ENCODE data around the gene NFAM1.
A peak's percentile ranks its signal among the peaks of the same experiment; 100 is the strongest.

NFAM1 gene

DNA sequence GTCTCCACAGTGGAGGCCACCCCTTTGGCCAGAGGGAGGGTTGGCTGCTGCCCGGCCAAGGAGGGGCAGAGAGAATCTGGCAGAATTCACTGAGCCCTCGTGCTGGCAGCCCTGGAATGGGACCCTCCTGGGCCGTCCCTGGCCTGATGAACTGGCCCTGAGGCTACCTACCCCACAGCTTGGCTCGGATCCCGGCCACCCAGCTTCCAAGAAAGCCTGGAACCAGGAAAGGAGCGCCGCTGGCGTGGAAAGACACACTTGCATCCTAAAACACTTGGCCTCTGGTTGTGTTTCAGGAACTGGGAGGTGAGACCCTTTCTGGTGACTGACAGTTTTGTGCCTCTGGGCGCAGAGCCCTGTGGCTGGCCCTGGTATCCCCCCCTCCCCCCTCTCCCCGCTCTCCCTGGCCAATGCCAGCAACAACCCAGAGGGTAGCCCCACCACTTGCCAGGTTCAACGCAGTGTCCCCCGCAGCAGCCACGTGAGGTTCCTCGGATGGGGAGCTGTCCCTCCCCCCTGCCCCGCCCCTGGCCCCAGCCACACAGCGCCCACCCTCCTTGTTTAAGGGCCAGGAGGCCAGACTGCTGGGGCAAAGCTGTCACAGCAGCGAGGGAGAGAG, 693 bp downstream of the NFAM1 start:
- Histone ChIP-seq H3K27me3 (ENCODE audit: control insufficient read depth in 1 of 2, insufficient read depth in 2 of 2, low read length in 2 of 2) (no peaks in the 10 kb centered on the region), H3K4me1 (ENCODE audit: control insufficient read depth in 1 of 2, insufficient read depth in 2 of 2, low read length in 2 of 2) (peaks cover 0 to 3% of the 10 kb centered on the region in 2 donors), H3K27ac (ENCODE audit: low read depth, low read length) (no peak overlapping the region)

DNA sequence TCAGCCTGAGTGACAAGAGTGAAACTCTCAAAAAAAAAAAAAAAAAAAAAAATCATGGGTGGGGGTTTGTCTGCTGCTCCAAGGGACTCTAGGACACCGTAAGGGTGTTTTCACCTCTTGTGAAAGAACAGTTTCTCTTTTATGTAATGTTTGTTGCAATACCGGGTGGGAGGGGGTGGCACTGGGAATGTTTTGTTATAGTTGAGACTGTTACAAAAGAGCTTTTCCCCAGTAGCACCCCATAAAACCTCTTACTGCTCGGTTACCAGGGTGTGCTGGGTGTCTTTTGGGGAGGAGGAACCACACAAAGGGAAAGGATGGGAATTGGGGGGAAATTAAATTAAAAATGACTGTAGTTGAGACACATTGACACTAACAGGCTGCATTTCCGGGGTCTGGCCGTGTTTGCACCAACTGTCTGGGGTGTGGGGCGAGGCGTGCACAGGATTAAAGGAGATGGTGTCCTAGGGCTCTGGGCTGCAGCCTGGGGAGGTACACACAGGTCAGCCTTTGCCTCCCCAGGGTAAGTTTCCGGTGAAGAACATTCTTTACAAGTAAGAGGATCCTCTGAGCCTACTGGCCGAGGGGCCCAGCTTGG, 1.6 kb downstream of the NFAM1 start:
- no peak overlapping the region for H3K27ac ChIP-seq (ENCODE audit: low read depth, low read length)
- no peaks in the 10 kb centered on the region for H3K27me3 ChIP-seq (ENCODE audit: control insufficient read depth in 1 of 2, insufficient read depth in 2 of 2, low read length in 2 of 2)
- H3K9ac ChIP-seq (ENCODE audit: low read depth in 1 of 2, low read length in 2 of 2) = no peak overlapping the region
- no peaks in the 10 kb centered on the region for H3K9me3 ChIP-seq (ENCODE audit: control insufficient read depth in 1 of 2, low read length in 2 of 2)
- H3K36me3 ChIP-seq (ENCODE audit: control insufficient read depth in 1 of 2, insufficient read depth in 2 of 2, low read length in 2 of 2) = no peaks in the 10 kb centered on the region
- H3K4me3 ChIP-seq (ENCODE audit: low read depth in 1 of 2, low read length in 2 of 2) = no peak overlapping the region
- peaks cover 0 to 3% of the 10 kb centered on the region in 2 donors for H3K4me1 ChIP-seq (ENCODE audit: control insufficient read depth in 1 of 2, insufficient read depth in 2 of 2, low read length in 2 of 2)

More for the DNA sequence above, 693 bp downstream of the NFAM1 start:
- peak overlapping the region in 1 of 2 donors; percentile 40 for H3K4me3 ChIP-seq (ENCODE audit: low read depth in 1 of 2, low read length in 2 of 2)
- no peak overlapping the region for H3K9ac ChIP-seq (ENCODE audit: low read depth in 1 of 2, low read length in 2 of 2)
- H3K36me3 ChIP-seq (ENCODE audit: control insufficient read depth in 1 of 2, insufficient read depth in 2 of 2, low read length in 2 of 2) = no peaks in the 10 kb centered on the region
- no peaks in the 10 kb centered on the region for H3K9me3 ChIP-seq (ENCODE audit: control insufficient read depth in 1 of 2, low read length in 2 of 2)

DNA sequence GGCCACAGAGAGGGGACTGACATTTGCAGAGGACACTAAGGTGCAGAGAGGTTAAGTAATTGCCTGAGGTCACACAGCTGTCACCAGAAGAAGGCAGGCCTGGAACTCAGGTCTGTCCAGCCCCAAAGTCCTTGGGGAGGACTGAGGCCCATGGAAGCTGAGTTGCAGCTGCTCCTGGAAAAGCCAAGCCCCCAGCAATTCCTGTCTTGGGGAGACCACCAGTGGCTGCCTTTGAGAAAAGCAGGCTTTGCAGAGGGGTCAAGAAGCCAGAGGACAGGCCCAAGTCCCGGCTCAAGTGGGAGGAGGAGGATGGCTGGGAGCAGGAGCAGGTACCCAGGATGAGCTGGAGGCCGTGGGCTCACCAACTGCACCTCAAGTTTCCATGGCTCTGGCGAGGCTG, 3.4 kb downstream of the NFAM1 start:
- Histone ChIP-seq H3K27me3 (ENCODE audit: control insufficient read depth in 1 of 2, insufficient read depth in 2 of 2, low read length in 2 of 2) (no peaks in the 10 kb centered on the region), H3K9me3 (ENCODE audit: control insufficient read depth in 1 of 2, low read length in 2 of 2) (no peaks in the 10 kb centered on the region), H3K4me3 (ENCODE audit: low read depth in 1 of 2, low read length in 2 of 2) (no peak overlapping the region), H3K4me1 (ENCODE audit: control insufficient read depth in 1 of 2, insufficient read depth in 2 of 2, low read length in 2 of 2) (peaks cover 0 to 3% of the 10 kb centered on the region in 2 donors), H3K27ac (ENCODE audit: low read depth, low read length) (no peak overlapping the region), H3K36me3 (ENCODE audit: control insufficient read depth in 1 of 2, insufficient read depth in 2 of 2, low read length in 2 of 2) (no peaks in the 10 kb centered on the region), H3K9ac (ENCODE audit: low read depth in 1 of 2, low read length in 2 of 2) (no peak overlapping the region)

DNA sequence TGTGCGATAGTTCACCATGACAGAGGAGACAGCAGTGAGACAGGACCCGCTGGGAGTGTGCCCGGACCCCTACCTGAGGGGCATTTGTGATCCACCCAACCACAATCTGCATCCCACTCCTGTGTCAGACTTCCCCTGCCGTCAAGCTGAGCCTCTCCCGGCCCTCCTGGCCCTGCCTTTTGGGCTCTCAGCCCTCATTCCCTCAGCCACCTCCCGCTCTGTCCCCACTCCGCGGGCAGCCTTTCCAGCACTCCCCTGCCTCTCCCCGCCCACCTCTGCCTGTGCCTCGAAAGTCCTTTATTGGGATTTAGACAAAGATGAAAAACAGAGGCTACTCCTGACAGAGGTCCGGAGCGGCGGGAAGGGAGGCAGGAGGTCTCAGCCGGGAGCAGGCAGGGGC, 4.2 kb downstream of the NFAM1 start:
- no peak overlapping the region for H3K27ac ChIP-seq (ENCODE audit: low read depth, low read length)
- H3K9ac ChIP-seq (ENCODE audit: low read depth in 1 of 2, low read length in 2 of 2) = no peak overlapping the region
- H3K36me3 ChIP-seq (ENCODE audit: control insufficient read depth in 1 of 2, insufficient read depth in 2 of 2, low read length in 2 of 2) = no peaks in the 10 kb centered on the region
- no peaks in the 10 kb centered on the region for H3K9me3 ChIP-seq (ENCODE audit: control insufficient read depth in 1 of 2, low read length in 2 of 2)
- H3K4me3 ChIP-seq (ENCODE audit: low read depth in 1 of 2, low read length in 2 of 2) = no peak overlapping the region
- no peaks in the 10 kb centered on the region for H3K27me3 ChIP-seq (ENCODE audit: control insufficient read depth in 1 of 2, insufficient read depth in 2 of 2, low read length in 2 of 2)
- peaks cover 0 to 3% of the 10 kb centered on the region in 2 donors for H3K4me1 ChIP-seq (ENCODE audit: control insufficient read depth in 1 of 2, insufficient read depth in 2 of 2, low read length in 2 of 2)

DNA sequence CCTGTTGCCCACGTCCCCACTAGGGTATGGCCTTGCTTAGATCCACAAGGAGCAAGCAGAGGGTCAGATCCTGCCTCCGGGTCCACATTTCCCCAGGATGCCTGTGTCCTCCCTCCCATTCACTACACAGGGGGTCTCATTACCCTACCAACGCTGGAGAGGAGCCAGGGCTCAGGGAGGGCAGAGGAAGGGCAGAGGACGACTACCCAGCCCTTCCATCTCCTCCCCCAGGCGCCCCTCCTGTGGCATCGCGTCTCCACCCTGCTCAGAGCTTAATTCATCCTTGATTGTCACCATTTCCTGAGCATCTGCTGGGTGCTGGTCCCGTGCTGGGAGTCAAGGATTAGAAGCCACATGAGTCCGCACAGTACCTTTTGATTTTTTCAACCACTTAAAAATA, 5.0 kb downstream of the NFAM1 start:
- no peak overlapping the region for H3K9ac ChIP-seq (ENCODE audit: low read depth in 1 of 2, low read length in 2 of 2)
- H3K9me3 ChIP-seq (ENCODE audit: control insufficient read depth in 1 of 2, low read length in 2 of 2) = no peaks in the 10 kb centered on the region
- no peaks in the 10 kb centered on the region for H3K27me3 ChIP-seq (ENCODE audit: control insufficient read depth in 1 of 2, insufficient read depth in 2 of 2, low read length in 2 of 2)
- no peaks in the 10 kb centered on the region for H3K4me1 ChIP-seq (ENCODE audit: control insufficient read depth in 1 of 2, insufficient read depth in 2 of 2, low read length in 2 of 2)
- H3K36me3 ChIP-seq (ENCODE audit: control insufficient read depth in 1 of 2, insufficient read depth in 2 of 2, low read length in 2 of 2) = no peaks in the 10 kb centered on the region
- no peak overlapping the region for H3K27ac ChIP-seq (ENCODE audit: low read depth, low read length)
- H3K4me3 ChIP-seq (ENCODE audit: low read depth in 1 of 2, low read length in 2 of 2) = no peak overlapping the region

DNA sequence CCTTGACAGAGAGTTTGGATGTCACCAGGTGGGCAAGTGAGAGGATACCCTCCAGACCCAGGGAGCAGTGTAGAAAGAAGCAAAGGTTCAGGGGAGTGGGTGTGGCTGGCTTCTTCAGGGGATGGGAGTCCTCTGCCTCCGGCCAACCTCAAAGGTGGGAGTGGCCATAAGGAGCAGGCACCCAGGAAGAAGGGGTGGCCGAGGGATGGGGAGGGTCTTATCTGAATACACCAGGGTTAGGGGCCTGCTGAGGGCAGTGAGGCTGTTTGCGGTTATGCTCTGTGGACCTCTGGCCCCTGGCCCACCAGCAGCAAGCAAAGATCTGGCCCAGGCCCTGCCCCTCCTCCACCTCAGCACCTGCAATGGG, 6.2 kb downstream of the NFAM1 start:
- no peak overlapping the region for H3K4me3 ChIP-seq (ENCODE audit: low read depth in 1 of 2, low read length in 2 of 2)
- no peaks in the 10 kb centered on the region for H3K27me3 ChIP-seq (ENCODE audit: control insufficient read depth in 1 of 2, insufficient read depth in 2 of 2, low read length in 2 of 2)
- H3K9ac ChIP-seq (ENCODE audit: low read depth in 1 of 2, low read length in 2 of 2) = no peak overlapping the region
- H3K27ac ChIP-seq (ENCODE audit: low read depth, low read length) = no peak overlapping the region
- H3K36me3 ChIP-seq (ENCODE audit: control insufficient read depth in 1 of 2, insufficient read depth in 2 of 2, low read length in 2 of 2) = no peaks in the 10 kb centered on the region
- H3K9me3 ChIP-seq (ENCODE audit: control insufficient read depth in 1 of 2, low read length in 2 of 2) = no peaks in the 10 kb centered on the region
- H3K4me1 ChIP-seq (ENCODE audit: control insufficient read depth in 1 of 2, insufficient read depth in 2 of 2, low read length in 2 of 2) = no peaks in the 10 kb centered on the region

DNA sequence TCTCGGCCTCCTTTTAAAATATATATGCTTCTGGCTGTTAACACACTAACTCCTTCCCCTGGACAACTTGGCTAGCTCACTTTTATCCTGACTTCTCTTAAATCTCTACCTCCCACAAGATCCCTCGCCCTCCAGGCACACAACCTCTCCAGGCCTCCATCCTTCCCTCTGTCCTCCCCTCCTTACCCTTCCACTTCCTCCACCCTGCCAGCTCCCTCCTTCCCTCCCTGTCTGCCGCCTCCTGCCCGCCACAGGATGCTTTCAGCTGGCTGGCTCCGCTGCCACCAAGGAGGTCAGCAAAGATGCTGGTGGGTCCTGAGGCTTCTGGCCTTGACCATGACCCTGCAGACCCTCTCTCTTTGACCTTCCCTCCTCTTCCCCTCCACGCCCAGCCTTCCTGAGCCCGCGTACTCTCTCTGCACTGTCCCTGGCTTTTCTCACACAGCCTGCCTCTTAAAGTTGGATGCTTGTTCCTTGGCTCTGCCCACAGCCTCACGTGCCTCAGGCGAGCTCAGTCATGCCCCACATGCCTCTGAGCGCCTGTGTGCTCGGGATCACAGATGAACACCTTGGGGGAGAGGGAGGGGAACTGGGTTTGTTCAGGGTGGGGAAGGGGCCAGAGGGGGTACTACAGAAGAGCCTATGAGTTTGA, 6.7 kb downstream of the NFAM1 start:
- no peaks in the 10 kb centered on the region for H3K36me3 ChIP-seq (ENCODE audit: control insufficient read depth in 1 of 2, insufficient read depth in 2 of 2, low read length in 2 of 2)
- H3K9ac ChIP-seq (ENCODE audit: low read depth in 1 of 2, low read length in 2 of 2) = no peak overlapping the region
- H3K4me1 ChIP-seq (ENCODE audit: control insufficient read depth in 1 of 2, insufficient read depth in 2 of 2, low read length in 2 of 2) = no peaks in the 10 kb centered on the region
- no peak overlapping the region for H3K27ac ChIP-seq (ENCODE audit: low read depth, low read length)
- H3K4me3 ChIP-seq (ENCODE audit: low read depth in 1 of 2, low read length in 2 of 2) = no peak overlapping the region
- no peaks in the 10 kb centered on the region for H3K9me3 ChIP-seq (ENCODE audit: control insufficient read depth in 1 of 2, low read length in 2 of 2)
- H3K27me3 ChIP-seq (ENCODE audit: control insufficient read depth in 1 of 2, insufficient read depth in 2 of 2, low read length in 2 of 2) = no peaks in the 10 kb centered on the region

DNA sequence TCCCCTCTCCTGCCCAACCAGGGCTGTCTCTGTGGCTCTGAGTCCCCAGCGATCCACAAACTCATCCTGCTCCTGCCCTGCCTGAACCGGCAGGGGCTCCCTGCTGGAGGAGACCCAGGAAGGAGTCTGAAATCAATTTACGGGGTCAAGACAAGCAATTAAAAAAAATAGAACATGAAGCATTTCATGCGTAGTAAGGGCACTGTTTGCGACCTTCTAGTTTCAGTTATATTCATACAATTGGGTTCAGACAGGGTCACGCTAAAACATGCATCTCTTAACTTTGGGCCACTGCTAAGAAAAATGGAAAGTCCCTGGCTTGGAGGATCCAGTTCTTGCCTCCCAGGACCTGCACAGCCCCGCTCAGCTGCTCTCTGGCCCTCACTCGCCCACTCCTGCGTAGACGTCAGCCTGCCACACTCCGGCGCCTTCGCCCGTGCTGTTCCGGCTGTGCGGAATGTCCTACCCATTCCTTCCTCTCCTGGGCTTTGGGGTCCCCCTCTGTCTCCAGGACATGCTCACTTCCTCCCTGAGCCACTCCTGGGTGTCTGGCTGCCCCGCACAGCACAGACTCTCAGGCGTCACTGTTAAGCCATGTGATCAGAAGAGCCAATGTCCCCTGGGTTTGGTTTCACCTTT, 12.8 kb downstream of the NFAM1 start:
- Histone ChIP-seq H3K9ac (ENCODE audit: low read depth in 1 of 2, low read length in 2 of 2) (peak overlapping the region in 1 of 2 donors; percentile 39), H3K9me3 (ENCODE audit: control insufficient read depth in 1 of 2, low read length in 2 of 2) (no peaks in the 10 kb centered on the region), H3K36me3 (ENCODE audit: control insufficient read depth in 1 of 2, insufficient read depth in 2 of 2, low read length in 2 of 2) (no peaks in the 10 kb centered on the region), H3K4me1 (ENCODE audit: control insufficient read depth in 1 of 2, insufficient read depth in 2 of 2, low read length in 2 of 2) (peaks cover 0 to 7% of the 10 kb centered on the region in 2 donors), H3K27me3 (ENCODE audit: control insufficient read depth in 1 of 2, insufficient read depth in 2 of 2, low read length in 2 of 2) (no peaks in the 10 kb centered on the region), H3K27ac (ENCODE audit: low read depth, low read length) (peak overlapping the region; percentile 10), H3K4me3 (ENCODE audit: low read depth in 1 of 2, low read length in 2 of 2) (peak overlapping the region; percentile 8 to 43)

DNA sequence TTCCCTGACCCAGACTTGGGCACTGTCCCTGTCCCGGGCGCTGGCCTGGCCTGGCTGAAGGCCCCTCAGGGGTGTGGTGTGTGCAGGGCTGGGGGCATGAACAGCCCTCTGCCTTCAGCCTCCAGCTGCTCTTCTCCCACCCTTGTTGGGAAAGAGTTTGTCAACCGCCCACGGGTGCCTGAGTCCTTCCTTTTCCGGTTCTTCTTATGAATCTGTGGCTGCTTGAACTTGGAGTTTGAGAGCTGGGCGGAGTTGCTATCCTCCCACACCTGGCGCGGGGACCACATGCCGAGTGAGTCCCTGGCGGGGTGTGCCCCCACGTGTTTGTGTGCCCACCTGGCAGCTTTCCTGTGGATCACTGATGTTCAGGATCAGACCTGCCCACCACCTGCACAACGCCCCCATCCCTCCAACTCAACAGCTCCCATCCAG, 13.4 kb downstream of the NFAM1 start:
- Histone ChIP-seq H3K27ac (ENCODE audit: low read depth, low read length) (no peak overlapping the region), H3K36me3 (ENCODE audit: control insufficient read depth in 1 of 2, insufficient read depth in 2 of 2, low read length in 2 of 2) (no peaks in the 10 kb centered on the region), H3K4me3 (ENCODE audit: low read depth in 1 of 2, low read length in 2 of 2) (no peak overlapping the region), H3K9me3 (ENCODE audit: control insufficient read depth in 1 of 2, low read length in 2 of 2) (no peaks in the 10 kb centered on the region), H3K27me3 (ENCODE audit: control insufficient read depth in 1 of 2, insufficient read depth in 2 of 2, low read length in 2 of 2) (no peaks in the 10 kb centered on the region), H3K4me1 (ENCODE audit: control insufficient read depth in 1 of 2, insufficient read depth in 2 of 2, low read length in 2 of 2) (peaks cover 0 to 7% of the 10 kb centered on the region in 2 donors), H3K9ac (ENCODE audit: low read depth in 1 of 2, low read length in 2 of 2) (no peak overlapping the region)

DNA sequence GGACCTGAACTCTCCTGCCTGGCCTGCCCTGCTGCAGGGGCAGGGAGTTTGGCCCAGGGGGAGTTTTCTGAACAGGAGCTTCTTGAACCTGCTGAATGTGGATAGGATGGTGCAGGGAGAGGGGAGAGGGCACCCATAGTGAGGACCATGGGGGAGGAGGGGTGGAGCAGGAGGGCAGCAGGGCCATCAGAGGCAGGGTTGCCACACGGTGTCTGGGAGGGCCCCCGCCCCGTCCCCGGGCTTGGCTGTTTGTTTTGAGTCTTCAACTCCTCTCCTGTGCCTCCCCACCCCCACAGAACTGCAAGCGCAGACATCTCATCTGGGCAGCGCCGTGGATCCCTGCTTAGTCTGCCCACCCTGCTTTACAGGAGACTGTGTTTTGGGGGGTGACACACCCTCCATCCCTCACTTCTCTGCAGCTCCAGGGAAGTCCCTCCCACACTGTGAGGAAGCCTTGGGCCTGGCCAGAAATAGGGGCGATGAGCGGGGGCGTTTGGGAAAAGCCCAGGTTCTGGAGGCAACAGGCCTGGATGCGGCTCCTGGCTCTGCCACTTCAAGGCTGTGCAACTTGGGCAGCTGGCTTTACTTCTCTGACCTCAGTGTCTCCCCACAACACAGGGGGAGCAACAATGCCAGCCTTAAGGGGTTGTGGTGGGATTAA, 14.4 kb downstream of the NFAM1 start:
- Histone ChIP-seq H3K4me3 (ENCODE audit: low read depth in 1 of 2, low read length in 2 of 2) (no peak overlapping the region), H3K9me3 (ENCODE audit: control insufficient read depth in 1 of 2, low read length in 2 of 2) (no peaks in the 10 kb centered on the region), H3K4me1 (ENCODE audit: control insufficient read depth in 1 of 2, insufficient read depth in 2 of 2, low read length in 2 of 2) (peaks cover 0 to 7% of the 10 kb centered on the region in 2 donors), H3K27me3 (ENCODE audit: control insufficient read depth in 1 of 2, insufficient read depth in 2 of 2, low read length in 2 of 2) (no peaks in the 10 kb centered on the region), H3K36me3 (ENCODE audit: control insufficient read depth in 1 of 2, insufficient read depth in 2 of 2, low read length in 2 of 2) (no peaks in the 10 kb centered on the region), H3K27ac (ENCODE audit: low read depth, low read length) (no peak overlapping the region), H3K9ac (ENCODE audit: low read depth in 1 of 2, low read length in 2 of 2) (no peak overlapping the region)
